Upper lobe of left lung (tissue), 6 donors: ENCODE measurements around the gene VMAC. TPM values are rescaled to one million over a fixed set of nuclear protein-coding genes. Genes with fewer than 3 reads are reported as not detected.

Experiments
- ATAC-seq, 2 donors: fragments of 200-7000 bp; cut with Tn5 transposase; one replicate each; pipeline ENCODE4 v1.9.1; 2022; ENCODE audit warnings: mild to moderate bottlenecking in 2 of 2, moderate library complexity in 2 of 2; ENCODE audit not compliant: low FRiP score in 2 of 2
- DNase-seq, 2 donors: peaks; one replicate each; pipeline ENCODE4 v3.0.0-alpha.2; 2019 to 2020
- H3K27ac ChIP-seq, 4 donors: fragments of 200-600 bp; sonication (generic); one replicate each; pipeline ENCODE4 v1.5.1; 2016 to 2019
- H3K27me3 ChIP-seq, 4 donors: fragments of 200-600 bp; sonication (generic); one replicate each; pipeline ENCODE4 v1.5.1; 2017 to 2019
- H3K36me3 ChIP-seq, 4 donors: fragments of 200-600 bp; sonication (generic); one replicate each; pipeline ENCODE4 v1.5.1; 2016 to 2019
- H3K4me1 ChIP-seq, 4 donors: fragments of 200-600 bp; sonication (generic); one replicate each; pipeline ENCODE4 v1.5.1; 2018 to 2019
- H3K4me3 ChIP-seq, 4 donors: fragments of 200-600 bp; sonication (generic); one replicate each; pipeline ENCODE4 v1.5.1; 2017 to 2019; ENCODE audit warnings: mild to moderate bottlenecking in 2 of 4, moderate library complexity in 1 of 4
- H3K9me3 ChIP-seq, 4 donors: fragments of 200-600 bp; sonication (generic); one replicate each; pipeline ENCODE4 v1.5.1; 2018 to 2019
- EP300 ChIP-seq, 4 donors: sonication (generic); formaldehyde crosslinking; IDR thresholded peaks; one replicate each; pipeline ENCODE4 v1.5.1; 2017; ENCODE audit warnings: antibody characterized with exemption in 4 of 4, control low read depth in 2 of 4
- POLR2A ChIP-seq, 4 donors: fragments of 450-650 bp; IDR thresholded peaks; one replicate each; pipeline ENCODE4 v1.5.1; 2016 to 2017; ENCODE audit warnings: antibody characterized with exemption in 4 of 4, mild to moderate bottlenecking in 2 of 4
- POLR2AphosphoS5 ChIP-seq, 2 donors: sonication (generic); formaldehyde crosslinking; IDR thresholded peaks; one replicate each; pipeline ENCODE4 v1.5.1; 2017; ENCODE audit warnings: antibody characterized with exemption in 2 of 2
- WGBS, 2 donors: methylation state at CpG; one replicate each; pipeline ENCODE4 v1.1.5; 2017 to 2018; 5-methylcytosine and 5-hydroxymethylcytosine counted together
- total RNA-seq, 6 donors: library from RNA; depleted of rRNA in 4 of 6; stranded (reverse); fragments of >200 nt in 4 of 6; gene quantifications; one replicate each; pipeline versions ENCODE4 v1.1.0 to v1.2.1, GENCODE V29; 2016 to 2021
- TF ChIP-seq, protein P1 (sequence below), 6 experiments: fragments of 450-650 bp in 4 of 6; fragments of 200-600 bp in 2 of 6; sonication (generic) in 2 of 6; IDR thresholded peaks; one replicate each; pipeline ENCODE4 v1.5.1; 2016 to 2019; ENCODE audit warnings: antibody characterized with exemption in 6 of 6
- donor health status: DM: no; HTN: no; CAD: no; lungs with moderate emphysema.
- donor health status: DM: no; HTN: yes; CAD: no; lungs with severe emphysema.

VMAC gene
- total RNA-seq, 6 donors from 2014 or later: 4.1 to 38.8 (median 9.3) TPM

DNA sequence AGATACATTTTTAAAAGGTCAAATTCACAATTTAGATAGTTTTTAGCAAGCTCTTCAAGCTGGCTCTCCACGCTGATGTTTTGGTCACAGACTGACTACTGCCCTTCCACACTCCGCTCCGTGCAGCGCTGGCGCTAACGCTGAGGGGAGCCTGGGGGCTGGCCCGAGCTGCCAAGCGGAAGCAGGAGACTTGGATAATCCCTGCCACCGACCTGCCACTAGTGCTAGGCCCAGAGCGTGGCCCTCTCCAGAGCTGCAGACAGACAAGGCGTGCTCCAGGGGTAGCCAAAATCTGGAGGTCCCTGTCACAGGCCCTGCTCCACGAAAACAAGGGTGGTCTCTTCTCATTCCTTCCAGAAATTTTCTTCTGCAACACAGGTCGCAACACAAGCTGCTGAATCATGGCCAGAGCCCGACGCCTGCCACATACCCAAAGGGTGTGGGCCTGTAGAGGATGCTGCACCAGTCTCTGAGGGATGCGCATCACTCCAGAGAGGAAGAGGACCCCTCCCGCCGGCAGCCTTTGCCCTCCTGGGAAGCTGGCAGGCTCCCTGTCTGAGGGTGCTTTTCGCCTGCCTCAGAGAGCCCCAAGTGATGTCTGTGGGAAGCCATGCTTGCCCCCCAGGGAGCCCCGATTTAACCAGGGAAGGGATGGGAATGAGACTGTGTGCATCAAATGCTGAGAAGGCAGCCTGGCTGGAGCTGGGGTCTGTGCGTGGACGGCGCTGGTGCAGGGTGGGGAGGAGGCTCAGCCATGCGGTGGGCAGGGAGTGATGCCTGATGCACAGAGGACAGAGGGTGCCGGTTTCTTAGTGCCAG is 31.0 kb downstream of the VMAC start:
- Histone ChIP-seq H3K4me3 (no peak overlapping the region), H3K36me3 (peaks cover 11 to 76% (median 62%) of the 10 kb centered on the region in 4 donors), H3K9me3 (no peaks in the 10 kb centered on the region), H3K27me3 (no peaks in the 10 kb centered on the region), H3K4me1 (peaks cover 0 to 14% (median 8%) of the 10 kb centered on the region in 4 donors), H3K27ac (peak overlapping the region in 1 of 4 donors; percentile 26)
- TF ChIP-seq EP300 (IDR thresholded peaks at IDR 0.05): no peak
- TF ChIP-seq, protein P1, sequence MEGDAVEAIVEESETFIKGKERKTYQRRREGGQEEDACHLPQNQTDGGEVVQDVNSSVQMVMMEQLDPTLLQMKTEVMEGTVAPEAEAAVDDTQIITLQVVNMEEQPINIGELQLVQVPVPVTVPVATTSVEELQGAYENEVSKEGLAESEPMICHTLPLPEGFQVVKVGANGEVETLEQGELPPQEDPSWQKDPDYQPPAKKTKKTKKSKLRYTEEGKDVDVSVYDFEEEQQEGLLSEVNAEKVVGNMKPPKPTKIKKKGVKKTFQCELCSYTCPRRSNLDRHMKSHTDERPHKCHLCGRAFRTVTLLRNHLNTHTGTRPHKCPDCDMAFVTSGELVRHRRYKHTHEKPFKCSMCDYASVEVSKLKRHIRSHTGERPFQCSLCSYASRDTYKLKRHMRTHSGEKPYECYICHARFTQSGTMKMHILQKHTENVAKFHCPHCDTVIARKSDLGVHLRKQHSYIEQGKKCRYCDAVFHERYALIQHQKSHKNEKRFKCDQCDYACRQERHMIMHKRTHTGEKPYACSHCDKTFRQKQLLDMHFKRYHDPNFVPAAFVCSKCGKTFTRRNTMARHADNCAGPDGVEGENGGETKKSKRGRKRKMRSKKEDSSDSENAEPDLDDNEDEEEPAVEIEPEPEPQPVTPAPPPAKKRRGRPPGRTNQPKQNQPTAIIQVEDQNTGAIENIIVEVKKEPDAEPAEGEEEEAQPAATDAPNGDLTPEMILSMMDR (IDR thresholded peaks at IDR 0.05): no peak
- TF ChIP-seq POLR2AphosphoS5 (IDR thresholded peaks at IDR 0.05): no peak
- no peak for TF ChIP-seq POLR2A (IDR thresholded peaks at IDR 0.05)
- DNase-seq (no peak), ATAC-seq (peak in 1 of 2 donors; percentile 36)
- 83 to 86% methylated on average over 21 to 25 of the region's 25 CpGs for WGBS, 2 donors

DNA sequence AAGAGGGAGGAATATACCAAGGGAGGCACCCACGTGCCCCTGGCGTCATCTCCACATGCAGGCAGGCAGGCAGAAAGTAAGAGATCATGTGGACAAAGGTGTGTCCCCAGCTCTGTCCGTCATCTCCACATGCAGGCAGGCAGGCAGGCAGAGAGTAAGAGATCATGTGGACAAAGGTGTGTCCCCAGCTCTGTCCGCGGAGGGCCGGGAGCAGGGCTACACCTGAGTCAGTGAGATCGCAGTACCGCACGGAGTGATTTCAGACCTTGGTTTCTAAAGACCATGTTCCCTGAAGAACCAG is 31.6 kb downstream of the VMAC start:
- peaks cover 11 to 76% (median 62%) of the 10 kb centered on the region in 4 donors for H3K36me3 ChIP-seq
- no peak overlapping the region for H3K4me3 ChIP-seq
- ATAC-seq (no peak), DNase-seq (no peak)
- 96 to 97% methylated on average over 9 of the region's 9 CpGs for WGBS, 2 donors
- TF ChIP-seq EP300 (IDR thresholded peaks at IDR 0.05) (no peak), POLR2A (IDR thresholded peaks at IDR 0.05) (no peak), POLR2AphosphoS5 (IDR thresholded peaks at IDR 0.05) (no peak)
- TF ChIP-seq, protein P1 (IDR thresholded peaks at IDR 0.05): no peak
- H3K9me3 ChIP-seq: no peaks in the 10 kb centered on the region
- peak overlapping the region in 1 of 4 donors; percentile 26 for H3K27ac ChIP-seq
- H3K27me3 ChIP-seq: no peaks in the 10 kb centered on the region
- peaks cover 0 to 14% (median 8%) of the 10 kb centered on the region in 4 donors for H3K4me1 ChIP-seq

DNA sequence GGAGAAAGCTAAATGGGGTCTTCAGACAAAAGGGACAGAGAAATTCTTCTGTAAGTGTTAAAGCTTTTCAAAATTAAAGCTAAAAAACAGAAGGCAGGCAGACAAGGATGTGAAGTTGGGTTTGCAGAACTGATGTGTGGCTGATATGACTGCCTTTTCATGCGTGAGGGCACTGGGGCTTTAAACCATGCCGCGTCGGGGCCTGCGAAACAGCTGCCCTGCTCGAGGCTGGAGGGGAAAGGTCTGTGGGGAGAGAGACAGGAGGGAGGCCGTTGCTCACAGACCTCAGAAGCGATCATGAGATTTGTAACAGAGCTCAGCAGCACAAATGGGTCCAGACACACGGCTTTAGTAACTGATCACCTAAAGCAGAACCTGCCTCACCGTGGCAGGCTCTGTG is 32.9 kb downstream of the VMAC start:
- H3K27ac ChIP-seq: no peak overlapping the region
- WGBS, 2 donors: 80 to 86% methylated on average over 9 to 10 of the region's 10 CpGs
- no peak overlapping the region for H3K4me3 ChIP-seq
- ATAC-seq (no peak), DNase-seq (no peak)
- TF ChIP-seq, protein P1 (IDR thresholded peaks at IDR 0.05): no peak
- TF ChIP-seq POLR2A (IDR thresholded peaks at IDR 0.05): no peak
- peaks cover 11 to 68% (median 51%) of the 10 kb centered on the region in 4 donors for H3K36me3 ChIP-seq
- H3K4me1 ChIP-seq: peaks cover 0 to 14% (median 8%) of the 10 kb centered on the region in 4 donors
- H3K27me3 ChIP-seq: no peaks in the 10 kb centered on the region
- H3K9me3 ChIP-seq: no peaks in the 10 kb centered on the region

DNA sequence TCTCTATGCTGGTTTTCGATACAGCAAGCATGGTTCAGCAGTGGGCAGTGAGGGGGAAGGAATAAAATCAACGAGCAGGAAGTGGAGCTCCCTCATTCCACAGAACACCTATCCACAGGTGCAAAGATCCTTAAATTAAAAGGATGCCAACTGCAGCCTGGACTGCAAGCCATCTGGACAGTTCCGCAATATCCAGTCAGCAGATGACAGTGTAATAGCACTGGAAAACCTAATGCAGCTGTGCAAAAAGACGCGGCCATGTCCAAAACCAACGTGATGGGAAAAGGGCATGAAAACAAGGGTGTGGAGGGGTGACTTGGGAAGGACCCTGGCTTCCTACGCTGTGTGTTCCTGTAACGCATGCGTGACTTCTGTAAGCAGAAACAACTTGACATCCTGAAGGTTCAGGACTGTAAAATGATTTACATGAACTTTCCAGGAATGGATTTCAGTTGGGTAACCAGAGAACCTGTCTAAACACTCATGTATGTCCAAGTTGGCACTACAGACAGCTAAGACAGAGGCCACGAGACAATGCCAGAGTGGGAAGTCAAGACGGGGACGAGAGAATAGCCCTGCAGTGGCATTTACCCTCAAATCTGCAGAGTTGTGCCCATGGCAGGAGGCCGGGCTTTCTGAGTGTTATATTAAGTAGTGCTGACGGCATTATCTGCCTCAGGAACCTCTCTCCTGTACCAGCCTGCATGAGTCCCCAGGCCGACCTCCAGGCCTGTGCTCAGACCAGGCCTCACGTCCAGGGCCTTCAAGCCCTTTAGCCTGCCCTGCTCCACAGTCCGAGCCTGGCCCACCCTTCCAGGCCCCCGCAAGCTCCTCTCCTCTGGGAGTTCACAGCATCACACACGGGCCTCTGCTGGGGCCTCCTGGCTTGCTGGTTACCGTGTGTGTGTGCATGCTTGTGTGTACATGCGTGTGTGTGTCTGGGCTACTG is 35.9 kb downstream of the VMAC start:
- 92 to 93% methylated on average over 18 to 21 of the region's 21 CpGs for WGBS, 2 donors
- Histone ChIP-seq H3K4me3 (no peak overlapping the region), H3K9me3 (no peaks in the 10 kb centered on the region), H3K36me3 (peaks cover 11 to 54% (median 41%) of the 10 kb centered on the region in 4 donors), H3K27me3 (no peaks in the 10 kb centered on the region), H3K4me1 (peaks cover 0 to 7% (median 5%) of the 10 kb centered on the region in 4 donors), H3K27ac (no peak overlapping the region)
- ATAC-seq (no peak), DNase-seq (no peak)
- TF ChIP-seq POLR2A (IDR thresholded peaks at IDR 0.05): no peak
- TF ChIP-seq, protein P1 (IDR thresholded peaks at IDR 0.05): no peak
- no peak for TF ChIP-seq EP300 (IDR thresholded peaks at IDR 0.05)
- no peak for TF ChIP-seq POLR2AphosphoS5 (IDR thresholded peaks at IDR 0.05)
